Embryonic facial prominence (tissue), 1 donor: ENCODE data around the gene NKIRAS2.

Experiments
- DNase-seq: peaks from one replicate; pipeline ENCODE4 v3.0.0-alpha.2; 2016; ENCODE audit errors: extremely low spot score

NKIRAS2 gene

GRCh38 chr17:42019509-42020404 is at the start of gene NKIRAS2:
NKIRAS2 (plus strand) TSS chr17:42020090; CDS start chr17:42021578, 1,488 bp downstream.
- peak; percentile 74 for DNase-seq

GRCh38 chr17:41970901-41971331 is 49.0 kb upstream of the NKIRAS2 start:
- no peak for DNase-seq

- DNase-seq, result no peak
Observed at GRCh38 chr17:41971721-41972523, 48.0 kb upstream of the NKIRAS2 start.

GRCh38 chr17:41972571-41973407 is 47.1 kb upstream of the NKIRAS2 start:
- no peak for DNase-seq

- no peak for DNase-seq
Observed at GRCh38 chr17:41973408-41973811, 46.5 kb upstream of the NKIRAS2 start.

GRCh38 chr17:41974031-41974430 is 45.9 kb upstream of the NKIRAS2 start:
- DNase-seq, result no peak

GRCh38 chr17:41974658-41975057 is 45.2 kb upstream of the NKIRAS2 start:
- no peak for DNase-seq

- DNase-seq, result no peak
Observed at GRCh38 chr17:41975099-41976083, 44.5 kb upstream of the NKIRAS2 start.

- DNase-seq, result no peak
Observed at GRCh38 chr17:41976142-41976768, 43.6 kb upstream of the NKIRAS2 start.

GRCh38 chr17:41977991-41978390 is 41.9 kb upstream of the NKIRAS2 start:
- no peak for DNase-seq

GRCh38 chr17:41982026-41982760 is 37.7 kb upstream of the NKIRAS2 start:
- DNase-seq, result no peak

GRCh38 chr17:41984454-41984853 is 35.4 kb upstream of the NKIRAS2 start:
- DNase-seq, result no peak

GRCh38 chr17:41985919-41986318 is 34.0 kb upstream of the NKIRAS2 start:
- no peak for DNase-seq

GRCh38 chr17:41986634-41987033 is 33.3 kb upstream of the NKIRAS2 start:
- no peak for DNase-seq

- no peak for DNase-seq
Observed at GRCh38 chr17:41987642-41988041, 32.2 kb upstream of the NKIRAS2 start.

GRCh38 chr17:41988418-41988817 is 31.5 kb upstream of the NKIRAS2 start:
- DNase-seq, result no peak

- DNase-seq, result no peak
Observed at GRCh38 chr17:41989702-41990419, 30.0 kb upstream of the NKIRAS2 start.

- DNase-seq, result no peak
Observed at GRCh38 chr17:41992576-41992975, 27.3 kb upstream of the NKIRAS2 start.

- DNase-seq, result no peak
Observed at GRCh38 chr17:41996855-41997164, 23.1 kb upstream of the NKIRAS2 start.
